Mesothelial cell of epicardium (in vitro differentiated cells): ENCODE results near the gene SMARCD3. TPM values are rescaled to one million over a fixed set of nuclear protein-coding genes. Genes with fewer than 3 reads are reported as not detected.

Experiments
- DNase-seq, 2 experiments: peaks; one replicate each; pipeline ENCODE4 v3.0.0; 2021; ENCODE audit warnings: low spot score in 2 of 2; ENCODE audit not compliant: unreplicated experiment in 2 of 2
- H3K27ac Mint-ChIP-seq: 2 replicates; pipeline ENCODE4 v1.8.0; 2021; ENCODE audit warnings: mixed read lengths
- H3K27me3 Mint-ChIP-seq: 2 replicates; pipeline ENCODE4 v1.8.0; 2021; ENCODE audit warnings: low read depth, mixed read lengths
- H3K36me3 Mint-ChIP-seq: 2 replicates; pipeline ENCODE4 v1.8.0; 2021; ENCODE audit warnings: mixed read lengths
- H3K4me1 Mint-ChIP-seq: 2 replicates; pipeline ENCODE4 v1.8.0; 2021; ENCODE audit warnings: mixed read lengths
- H3K4me3 Mint-ChIP-seq: 2 replicates; pipeline ENCODE4 v1.8.0; 2021; ENCODE audit warnings: mild to moderate bottlenecking, moderate library complexity, mixed read lengths
- H3K9me3 Mint-ChIP-seq: 2 replicates; pipeline ENCODE4 v1.8.0; 2021; ENCODE audit warnings: mixed read lengths
- total RNA-seq: library from RNA; stranded (reverse); gene quantifications from 3 replicates; pipeline ENCODE4 v1.2.1, GENCODE V29; 2021
- TF ChIP-seq, protein P1 (sequence below): fragments of 200-600 bp; sonication (generic); IDR thresholded peaks from one replicate; pipeline ENCODE4 v1.5.0; 2021; ENCODE audit warnings: antibody characterized with exemption; ENCODE audit not compliant: unreplicated experiment

SMARCD3 gene
- total RNA-seq, 1 donor from 2014 or later, result 114 TPM

DNA sequence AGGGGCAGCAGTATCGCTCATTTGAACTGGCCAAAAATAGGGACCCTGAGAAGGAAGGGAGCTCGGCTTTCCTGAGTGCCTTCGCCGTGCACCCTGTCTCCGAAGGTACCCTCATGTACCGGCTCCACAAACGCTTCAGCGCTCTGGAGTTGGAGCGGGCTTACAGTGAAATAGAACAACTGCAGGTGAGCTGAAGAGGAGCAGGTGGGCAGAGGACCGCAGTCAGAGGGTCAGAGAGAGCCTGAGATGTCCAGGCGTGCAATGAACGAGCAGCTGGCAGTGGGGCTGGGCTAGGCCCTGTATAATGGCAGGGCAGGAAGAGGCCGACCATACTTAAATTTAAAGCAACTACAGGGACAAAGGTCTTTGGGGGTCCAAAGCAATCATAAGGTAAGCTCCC is 12.1 kb downstream of the SMARCD3 start:
- H3K27ac Mint-ChIP-seq, result no peak overlapping the region
- peaks cover 8% of the 10 kb centered on the region for H3K36me3 Mint-ChIP-seq
- TF ChIP-seq, protein P1, sequence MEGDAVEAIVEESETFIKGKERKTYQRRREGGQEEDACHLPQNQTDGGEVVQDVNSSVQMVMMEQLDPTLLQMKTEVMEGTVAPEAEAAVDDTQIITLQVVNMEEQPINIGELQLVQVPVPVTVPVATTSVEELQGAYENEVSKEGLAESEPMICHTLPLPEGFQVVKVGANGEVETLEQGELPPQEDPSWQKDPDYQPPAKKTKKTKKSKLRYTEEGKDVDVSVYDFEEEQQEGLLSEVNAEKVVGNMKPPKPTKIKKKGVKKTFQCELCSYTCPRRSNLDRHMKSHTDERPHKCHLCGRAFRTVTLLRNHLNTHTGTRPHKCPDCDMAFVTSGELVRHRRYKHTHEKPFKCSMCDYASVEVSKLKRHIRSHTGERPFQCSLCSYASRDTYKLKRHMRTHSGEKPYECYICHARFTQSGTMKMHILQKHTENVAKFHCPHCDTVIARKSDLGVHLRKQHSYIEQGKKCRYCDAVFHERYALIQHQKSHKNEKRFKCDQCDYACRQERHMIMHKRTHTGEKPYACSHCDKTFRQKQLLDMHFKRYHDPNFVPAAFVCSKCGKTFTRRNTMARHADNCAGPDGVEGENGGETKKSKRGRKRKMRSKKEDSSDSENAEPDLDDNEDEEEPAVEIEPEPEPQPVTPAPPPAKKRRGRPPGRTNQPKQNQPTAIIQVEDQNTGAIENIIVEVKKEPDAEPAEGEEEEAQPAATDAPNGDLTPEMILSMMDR, result no peak
- no peak for DNase-seq
- H3K4me1 Mint-ChIP-seq, result peaks cover 22% of the 10 kb centered on the region
- no peaks in the 10 kb centered on the region for H3K9me3 Mint-ChIP-seq
- no peaks in the 10 kb centered on the region for H3K27me3 Mint-ChIP-seq
- H3K4me3 Mint-ChIP-seq, result no peak overlapping the region

DNA sequence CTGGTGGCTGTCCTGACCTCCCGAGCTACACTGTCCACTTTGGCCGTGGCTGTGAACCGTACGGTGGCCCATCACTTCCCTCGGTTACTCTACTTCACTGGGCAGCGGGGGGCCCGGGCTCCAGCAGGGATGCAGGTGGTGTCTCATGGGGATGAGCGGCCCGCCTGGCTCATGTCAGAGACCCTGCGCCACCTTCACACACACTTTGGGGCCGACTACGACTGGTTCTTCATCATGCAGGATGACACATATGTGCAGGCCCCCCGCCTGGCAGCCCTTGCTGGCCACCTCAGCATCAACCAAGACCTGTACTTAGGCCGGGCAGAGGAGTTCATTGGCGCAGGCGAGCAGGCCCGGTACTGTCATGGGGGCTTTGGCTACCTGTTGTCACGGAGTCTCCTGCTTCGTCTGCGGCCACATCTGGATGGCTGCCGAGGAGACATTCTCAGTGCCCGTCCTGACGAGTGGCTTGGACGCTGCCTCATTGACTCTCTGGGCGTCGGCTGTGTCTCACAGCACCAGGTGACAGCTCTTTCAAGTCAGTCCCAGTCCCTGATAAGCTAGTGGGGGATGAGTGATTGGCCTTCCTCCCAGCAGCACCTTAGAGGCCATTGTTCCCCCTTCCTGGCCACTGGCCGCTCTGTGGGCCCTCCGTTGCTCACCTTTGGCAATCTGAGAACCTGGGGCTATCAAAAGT is 13.3 kb downstream of the SMARCD3 start:
- H3K27ac Mint-ChIP-seq, result no peak overlapping the region
- no peaks in the 10 kb centered on the region for H3K9me3 Mint-ChIP-seq
- no peaks in the 10 kb centered on the region for H3K27me3 Mint-ChIP-seq
- peaks cover 23% of the 10 kb centered on the region for H3K4me1 Mint-ChIP-seq
- H3K36me3 Mint-ChIP-seq, result peaks cover 5% of the 10 kb centered on the region
- TF ChIP-seq, protein P1, result no peak
- H3K4me3 Mint-ChIP-seq, result no peak overlapping the region
- no peak for DNase-seq

DNA sequence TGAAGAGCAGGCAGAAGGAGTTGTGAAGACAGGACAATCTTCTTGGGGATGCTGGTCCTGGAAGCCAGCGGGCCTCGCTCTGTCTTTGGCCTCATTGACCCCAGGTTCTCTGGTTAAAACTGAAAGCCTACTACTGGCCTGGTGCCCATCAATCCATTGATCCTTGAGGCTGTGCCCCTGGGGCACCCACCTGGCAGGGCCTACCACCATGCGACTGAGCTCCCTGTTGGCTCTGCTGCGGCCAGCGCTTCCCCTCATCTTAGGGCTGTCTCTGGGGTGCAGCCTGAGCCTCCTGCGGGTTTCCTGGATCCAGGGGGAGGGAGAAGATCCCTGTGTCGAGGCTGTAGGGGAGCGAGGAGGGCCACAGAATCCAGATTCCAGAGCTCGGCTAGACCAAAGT is 14.7 kb downstream of the SMARCD3 start:
- H3K36me3 Mint-ChIP-seq, result peaks cover 2% of the 10 kb centered on the region

DNA sequence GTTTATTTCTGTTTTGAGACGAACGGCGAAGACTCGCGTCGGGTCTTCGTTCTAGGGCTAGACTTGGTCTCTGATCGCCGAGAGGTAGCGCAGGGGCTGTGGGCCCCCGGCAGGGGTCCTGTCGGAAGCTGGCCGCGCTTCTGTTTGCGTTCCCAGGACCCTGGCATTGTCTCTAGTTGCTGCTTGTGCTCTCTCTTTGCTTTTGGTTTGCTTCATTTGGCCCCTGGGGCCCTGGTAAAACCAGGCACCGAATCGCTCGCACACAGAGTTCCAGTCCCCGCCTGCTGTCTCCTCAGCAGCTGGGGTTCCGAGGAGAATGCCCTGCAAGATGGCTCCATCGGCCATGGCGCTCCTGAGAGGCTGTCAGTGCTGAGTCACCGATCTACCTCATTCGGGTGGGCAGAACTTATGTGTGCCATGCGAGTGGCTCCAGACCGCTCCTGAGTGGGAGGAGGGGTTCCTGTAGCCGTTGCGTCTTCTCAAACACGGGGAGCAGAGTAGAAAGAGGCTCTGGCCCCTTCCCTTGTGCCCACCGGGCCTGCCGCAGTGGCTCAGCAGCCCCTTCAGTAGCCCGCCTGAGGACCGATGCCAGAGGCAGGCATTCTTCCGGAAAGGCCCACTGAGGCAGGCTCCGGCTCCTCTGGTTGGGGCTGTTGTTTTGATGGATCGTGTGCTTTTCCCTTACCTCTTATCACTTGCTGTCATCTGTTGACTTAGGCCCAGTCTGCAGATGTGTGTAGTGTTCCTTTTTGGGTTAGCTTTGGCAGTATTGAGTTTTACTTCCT is 15.4 kb downstream of the SMARCD3 start:
- Mint-ChIP-seq H3K9me3 (no peaks in the 10 kb centered on the region), H3K4me3 (peak overlapping the region; percentile 98), H3K4me1 (peaks cover 28% of the 10 kb centered on the region), H3K36me3 (peaks cover 2% of the 10 kb centered on the region), H3K27ac (peak overlapping the region; percentile 91), H3K27me3 (no peaks in the 10 kb centered on the region)
- no peak for DNase-seq
- TF ChIP-seq, protein P1, result no peak

More for the DNA sequence above, 14.7 kb downstream of the SMARCD3 start:
- Mint-ChIP-seq H3K9me3 (no peaks in the 10 kb centered on the region), H3K27ac (peak overlapping the region; percentile 91), H3K27me3 (no peaks in the 10 kb centered on the region), H3K4me3 (peak overlapping the region; percentile 98), H3K4me1 (peaks cover 23% of the 10 kb centered on the region)
- TF ChIP-seq, protein P1, result no peak
- no peak for DNase-seq

DNA sequence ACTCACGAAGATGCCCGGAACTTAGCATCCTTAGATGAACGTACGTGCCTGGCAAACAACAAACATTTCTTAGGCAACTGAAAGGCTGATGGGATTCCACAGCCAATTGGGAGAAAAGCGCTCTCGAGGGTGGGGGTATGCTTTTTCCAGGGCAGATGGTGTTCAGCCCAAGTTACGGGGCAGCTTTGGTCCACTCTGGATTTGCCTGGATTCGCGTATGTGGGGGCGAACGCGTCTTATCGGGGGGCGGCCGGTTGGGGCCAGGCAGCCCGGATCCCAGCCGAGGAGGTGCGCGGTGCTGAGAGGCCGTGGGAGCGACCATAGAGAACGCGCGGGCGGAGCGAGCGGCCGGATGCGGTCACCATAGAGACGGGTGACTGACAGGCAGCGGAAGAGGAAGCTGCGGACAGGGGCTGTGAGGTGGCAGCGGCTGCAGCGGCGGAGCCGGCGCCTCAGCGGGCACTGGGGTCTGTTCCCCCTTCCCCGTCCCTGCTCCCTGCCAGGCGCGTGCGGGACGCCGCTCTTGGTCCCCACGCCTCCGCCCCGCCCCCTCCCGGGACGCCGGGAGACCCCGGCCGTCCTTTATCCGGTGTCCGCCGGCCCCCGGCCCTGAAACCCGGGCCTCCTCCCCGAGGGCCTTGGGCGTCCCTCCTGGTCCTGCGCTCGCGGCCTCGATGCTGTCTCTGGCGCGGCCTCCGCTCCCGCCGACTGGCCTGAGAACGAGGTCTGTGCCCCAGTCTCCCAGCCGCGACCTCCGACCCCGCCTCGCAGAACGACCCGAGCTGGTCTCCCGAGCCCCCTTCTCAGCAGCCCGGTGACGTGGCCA is 16.2 kb downstream of the SMARCD3 start, which contains the start of gene CHPF2:
CHPF2 (plus strand) TSS at position 393 of the 826 bp plus-strand sequence. CDS start 1,529 bp downstream, outside the sequence.
- H3K36me3 Mint-ChIP-seq, result peaks cover 2% of the 10 kb centered on the region
- no peaks in the 10 kb centered on the region for H3K27me3 Mint-ChIP-seq
- peak; percentile 79 to 86 for DNase-seq
- peaks cover 34% of the 10 kb centered on the region for H3K4me1 Mint-ChIP-seq
- peak within 1 kb of the TSS; percentile 98 for H3K4me3 Mint-ChIP-seq
- peak within 1 kb of the TSS; percentile 95 for H3K27ac Mint-ChIP-seq
- H3K9me3 Mint-ChIP-seq, result no peaks in the 10 kb centered on the region
- TF ChIP-seq, protein P1, result no peak
